Omental fat pad (tissue), 4 donors: ENCODE data around the gene ARHGAP45. TPM values are rescaled to one million over a fixed set of nuclear protein-coding genes. Genes with fewer than 3 reads are reported as not detected.

ENCODE experiments used
- ATAC-seq: fragments of 150-250 bp; one replicate; pipeline ENCODE4 v1.9.1; 2016; ENCODE audit warnings: mild to moderate bottlenecking, moderate library complexity; ENCODE audit not compliant: low FRiP score
- DNase-seq: peaks from one replicate; pipeline ENCODE4 v3.0.0-alpha.2; 2019; ENCODE audit warnings: low spot score
- CTCF ChIP-seq, 3 donors: fragments of 450-650 bp; IDR thresholded peaks; one replicate each; pipeline ENCODE4 v1.5.1; 2016 to 2017; ENCODE audit warnings: antibody characterized with exemption in 3 of 3, mild to moderate bottlenecking in 3 of 3, moderate library complexity in 2 of 3
- total RNA-seq, 4 donors: library from RNA; depleted of rRNA; stranded (reverse); fragments of >200 nt; gene quantifications; one replicate each; pipeline ENCODE4 v1.1.0, GENCODE V29; 2016

Gene ARHGAP45
- total RNA-seq, 4 donors from 2014 or later: 21.4 to 97.6 (median 36.3) TPM

- TF ChIP-seq CTCF (IDR thresholded peaks at IDR 0.05): no peak
- DNase-seq: peak; percentile 85
These were observed 28.2 kb downstream of the ARHGAP45 start, which contains the start of gene POLR2E for GRCh38 chr19:1094978-1095701. Gene POLR2E, minus strand, starts transcription at chr19:1095375. Its CDS starts 60 bp downstream, at chr19:1095315.

GRCh38 chr19:1097810-1098176 is 30.8 kb downstream of the ARHGAP45 start:
- no peak for DNase-seq
- no peak for TF ChIP-seq CTCF (IDR thresholded peaks at IDR 0.05)
- ATAC-seq: no peak

More at GRCh38 chr19:1094978-1095701, 28.2 kb downstream of the ARHGAP45 start, which contains the start of gene POLR2E:
- peak; percentile 86 for ATAC-seq

- no peak for TF ChIP-seq CTCF (IDR thresholded peaks at IDR 0.05)
These were observed 31.4 kb downstream of the ARHGAP45 start for GRCh38 chr19:1098177-1099051.

GRCh38 chr19:1101337-1101698 is 34.4 kb downstream of the ARHGAP45 start:
- ATAC-seq: no peak
- no peak for TF ChIP-seq CTCF (IDR thresholded peaks at IDR 0.05)
- DNase-seq: no peak

More at GRCh38 chr19:1098177-1099051, 31.4 kb downstream of the ARHGAP45 start:
- ATAC-seq (peak; percentile 2), DNase-seq (no peak)

GRCh38 chr19:1102407-1103131 is 35.6 kb downstream of the ARHGAP45 start:
- no peak for TF ChIP-seq CTCF (IDR thresholded peaks at IDR 0.05)
- ATAC-seq (peak; percentile 15), DNase-seq (no peak)

- DNase-seq (no peak), ATAC-seq (no peak)
- TF ChIP-seq CTCF (IDR thresholded peaks at IDR 0.05): no peak
These were observed 36.3 kb downstream of the ARHGAP45 start for GRCh38 chr19:1103132-1103707.
